ENCODE data around the gene KPNA1.
"Not testable (repeated sequence)": the region's sequence is repeated elsewhere in the genome, so short reads cannot be mapped to it uniquely, and the experiment has no call there.

Gene KPNA1

GRCh38 chr3:122462406-122462805 lies 52.3 kb downstream of the KPNA1 start:
- Histone ChIP-seq H3K9me3 (no peaks in the 10 kb centered on the region), H3K4me1 (no peaks in the 10 kb centered on the region), H3K27ac (no peak overlapping the region), H3K36me3 (peaks cover 34 to 60% (median 46%) of the 10 kb centered on the region in 3 donors), H3K27me3 (no peaks in the 10 kb centered on the region), H3K4me3 (no peak overlapping the region)
- intact Hi-C loops (cut with DNase I; ENCODE audit: low total_unique reads): loop anchor here (10.0 kb wide), 1 partner anchor 52 kb away; the partner anchor contains the start of gene KPNA1
- DNase-seq: no peak
- no peak for TF ChIP-seq CTCF (IDR thresholded peaks at IDR 0.05)

DNA sequence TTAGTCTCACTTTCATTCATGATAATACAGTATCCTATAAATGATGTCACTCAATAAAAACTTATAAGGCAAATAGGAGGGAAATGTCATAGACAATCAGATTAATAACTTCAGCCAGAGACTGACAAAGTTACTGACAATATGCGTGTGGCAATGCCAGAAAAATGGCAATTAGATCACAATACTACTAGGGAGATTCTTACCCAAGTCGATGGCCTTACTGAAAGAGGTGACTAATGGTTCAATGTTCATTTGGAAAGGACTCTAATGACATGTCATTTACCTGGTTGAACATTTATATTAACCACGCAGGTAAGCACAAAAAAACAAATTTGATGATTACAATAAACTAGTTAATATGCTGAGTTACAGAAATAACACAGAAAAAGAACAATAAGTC lies 52.9 kb downstream of the KPNA1 start:
- no peak for DNase-seq
- Histone ChIP-seq H3K27ac (no peak overlapping the region), H3K4me3 (no peak overlapping the region), H3K4me1 (no peaks in the 10 kb centered on the region), H3K27me3 (no peaks in the 10 kb centered on the region), H3K9me3 (no peaks in the 10 kb centered on the region), H3K36me3 (peaks cover 38 to 65% (median 50%) of the 10 kb centered on the region in 3 donors)
- intact Hi-C loops (cut with DNase I; ENCODE audit: low total_unique reads): loop anchor here (10.0 kb wide), 1 partner anchor 53 kb away; the partner anchor contains the start of gene KPNA1
- TF ChIP-seq CTCF (IDR thresholded peaks at IDR 0.05): no peak

DNA sequence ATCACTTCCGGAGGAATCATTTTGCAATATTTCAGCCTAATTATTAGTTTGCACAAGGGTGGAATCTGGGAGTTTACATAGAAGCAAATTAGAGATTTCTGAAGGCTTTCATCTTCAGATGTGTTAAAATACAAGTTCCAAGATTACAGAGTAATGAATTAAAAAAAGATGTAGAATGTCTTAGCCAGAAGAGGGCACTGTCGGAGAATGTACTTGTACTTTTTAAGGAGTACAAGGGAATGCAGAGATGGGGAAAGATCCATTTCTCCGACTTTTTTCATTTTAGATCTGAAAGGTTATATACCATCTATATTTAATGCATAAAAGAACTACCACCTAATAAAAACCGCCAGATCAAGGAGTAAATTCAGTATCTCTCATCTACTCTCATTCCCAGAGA lies 55.7 kb downstream of the KPNA1 start:
- Histone ChIP-seq H3K4me1 (no peaks in the 10 kb centered on the region), H3K36me3 (peaks cover 32 to 78% (median 38%) of the 10 kb centered on the region in 3 donors), H3K27me3 (no peaks in the 10 kb centered on the region), H3K9me3 (no peaks in the 10 kb centered on the region), H3K27ac (no peak overlapping the region), H3K4me3 (no peak overlapping the region)
- intact Hi-C loops (cut with DNase I; ENCODE audit: low total_unique reads): no loop called here
- TF ChIP-seq CTCF (IDR thresholded peaks at IDR 0.05): peak; percentile 29 to 35
- DNase-seq: no peak

GRCh38 chr3:122457706-122458105 lies 57.0 kb downstream of the KPNA1 start:
- intact Hi-C loops (cut with DNase I; ENCODE audit: low total_unique reads): no loop called here
- Histone ChIP-seq H3K4me1 (no peaks in the 10 kb centered on the region), H3K27me3 (no peaks in the 10 kb centered on the region), H3K27ac (no peak overlapping the region), H3K9me3 (no peaks in the 10 kb centered on the region), H3K36me3 (peaks cover 34 to 79% (median 38%) of the 10 kb centered on the region in 3 donors), H3K4me3 (no peak overlapping the region)
- TF ChIP-seq CTCF (IDR thresholded peaks at IDR 0.05): no peak
- no peak for DNase-seq

- no peaks in the 10 kb centered on the region for H3K4me1 ChIP-seq
- intact Hi-C loops (cut with DNase I; ENCODE audit: low total_unique reads): no loop called here
- no peaks in the 10 kb centered on the region for H3K9me3 ChIP-seq
- H3K27me3 ChIP-seq: no peaks in the 10 kb centered on the region
- H3K36me3 ChIP-seq: peaks cover 40 to 86% (median 43%) of the 10 kb centered on the region in 3 donors
- H3K27ac ChIP-seq: no peak overlapping the region
- TF ChIP-seq CTCF (IDR thresholded peaks at IDR 0.05): no peak
- H3K4me3 ChIP-seq: no peak overlapping the region
- no peak for DNase-seq
These were observed 58.7 kb downstream of the KPNA1 start for GRCh38 chr3:122456074-122456473.

DNA sequence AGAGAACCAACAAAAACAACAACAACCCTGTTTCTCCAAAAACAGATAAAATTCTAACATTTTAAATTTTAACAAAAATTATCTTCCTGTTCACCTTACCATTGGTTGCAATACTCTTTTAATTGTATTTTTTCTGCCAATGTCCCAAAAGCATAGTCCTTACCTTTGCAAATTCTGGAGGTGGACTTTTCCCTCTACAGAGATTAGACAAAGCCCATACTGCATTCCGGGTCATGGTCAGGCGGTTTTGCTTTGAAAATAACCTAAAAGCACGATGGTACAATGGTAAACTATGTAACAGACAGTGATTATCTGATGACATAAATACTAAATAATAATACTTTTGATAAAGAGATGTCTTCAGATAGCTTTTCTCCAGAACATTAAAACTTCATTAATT lies 63.4 kb downstream of the KPNA1 start:
- no peak for DNase-seq
- H3K36me3 ChIP-seq: peaks cover 46 to 77% (median 48%) of the 10 kb centered on the region in 3 donors
- no peak overlapping the region for H3K27ac ChIP-seq
- intact Hi-C loops (cut with DNase I; ENCODE audit: low total_unique reads): no loop called here
- no peaks in the 10 kb centered on the region for H3K27me3 ChIP-seq
- no peaks in the 10 kb centered on the region for H3K4me1 ChIP-seq
- no peak overlapping the region for H3K4me3 ChIP-seq
- no peak for TF ChIP-seq CTCF (IDR thresholded peaks at IDR 0.05)
- no peaks in the 10 kb centered on the region for H3K9me3 ChIP-seq

- H3K27me3 ChIP-seq; DNase-seq; H3K4me3 ChIP-seq; H3K9me3 ChIP-seq; intact Hi-C loops (cut with DNase I; ENCODE audit: low total_unique reads); H3K27ac ChIP-seq; H3K4me1 ChIP-seq: not testable (repeated sequence)
- peaks cover 54 to 72% (median 66%) of the 10 kb centered on the region in 3 donors for H3K36me3 ChIP-seq
These were observed 66.5 kb downstream of the KPNA1 start for GRCh38 chr3:122448218-122448617.

GRCh38 chr3:122444491-122444887 lies 70.2 kb downstream of the KPNA1 start:
- H3K4me3 ChIP-seq; H3K27me3 ChIP-seq; H3K9me3 ChIP-seq; intact Hi-C loops (cut with DNase I; ENCODE audit: low total_unique reads); H3K4me1 ChIP-seq; H3K27ac ChIP-seq; DNase-seq: not testable (repeated sequence)
- peaks cover 51 to 73% (median 61%) of the 10 kb centered on the region in 3 donors for H3K36me3 ChIP-seq
